ENCODE results near the gene RTN1.

GRCh38 chr14:59698793-59699192 is 171.8 kb downstream of the RTN1 start:
- TF ChIP-seq POLR2A (IDR thresholded peaks at IDR 0.05) (no peak), CTCF (IDR thresholded peaks at IDR 0.05) (no peak), POLR2AphosphoS5 (IDR thresholded peaks at IDR 0.05) (no peak)

All from transverse colon (tissue), 4 donors.